TTC549 (cell line): ENCODE results near the gene LCN2.
"Not testable (repeated sequence)": the region's sequence is repeated elsewhere in the genome, so short reads cannot be mapped to it uniquely, and the experiment has no call there.

ENCODE experiments used
- FAIRE-seq: peaks from 2 replicates; lab custom pipeline; 2012; peaks lifted over from hg19 to GRCh38; lab: Jason Lieb, UNC

Gene LCN2

DNA sequence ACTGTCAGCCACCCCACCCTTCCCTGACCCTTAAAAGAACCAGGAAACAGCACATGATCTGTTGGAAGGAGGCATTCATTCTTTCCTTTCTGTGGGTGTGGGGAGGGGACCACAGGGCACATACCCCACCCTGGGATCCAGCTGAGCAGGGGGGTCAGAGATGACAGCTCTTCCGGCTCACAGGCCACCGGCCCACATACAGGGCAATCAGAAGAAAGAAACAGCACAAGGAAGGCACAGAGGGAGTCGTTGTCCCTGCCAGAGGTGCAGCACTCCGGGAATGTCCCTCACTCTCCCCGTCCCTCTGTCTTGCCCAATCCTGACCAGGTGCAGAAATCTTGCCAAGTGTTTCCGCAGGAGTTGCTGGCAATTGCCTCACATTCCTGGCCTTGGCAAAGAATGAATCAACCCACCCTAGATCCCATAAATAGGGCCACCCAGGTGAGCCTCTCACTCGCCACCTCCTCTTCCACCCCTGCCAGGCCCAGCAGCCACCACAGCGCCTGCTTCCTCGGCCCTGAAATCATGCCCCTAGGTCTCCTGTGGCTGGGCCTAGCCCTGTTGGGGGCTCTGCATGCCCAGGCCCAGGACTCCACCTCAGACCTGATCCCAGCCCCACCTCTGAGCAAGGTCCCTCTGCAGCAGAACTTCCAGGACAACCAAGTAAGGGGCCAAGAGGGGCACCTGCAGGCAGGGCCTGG, at the start of gene LCN2:
Gene LCN2, plus strand, starts transcription at position 453 of the 701 bp plus-strand sequence. Its CDS starts 73 bp downstream, at position 526.
- no peak for FAIRE-seq

DNA sequence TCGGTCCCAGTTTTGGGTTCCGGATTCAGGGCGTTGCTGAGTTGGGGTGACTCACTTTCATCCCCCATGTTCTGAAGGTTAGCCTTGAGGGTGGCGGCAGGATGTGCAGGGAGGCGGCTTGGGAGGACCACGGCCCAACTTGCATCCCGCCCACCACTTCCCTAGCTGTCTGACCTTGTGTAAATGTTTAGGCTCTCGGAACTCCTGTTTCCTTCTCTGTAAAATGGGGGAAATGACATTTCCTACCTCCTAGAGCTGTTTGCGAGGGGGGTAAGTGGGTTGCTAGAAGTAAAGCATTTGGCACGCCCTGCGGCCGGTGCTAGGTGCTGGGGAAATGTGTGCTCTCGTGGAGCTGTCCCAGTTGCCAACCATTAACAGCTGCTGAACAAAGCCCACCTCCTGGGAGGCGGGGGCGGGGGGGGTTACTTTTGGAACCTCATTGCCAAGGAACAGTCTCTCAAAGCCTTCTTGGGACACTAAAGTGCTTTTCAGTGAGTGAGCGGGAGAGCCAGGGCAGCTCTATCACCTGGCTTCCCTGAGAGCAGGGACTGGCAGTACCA, 49.2 kb upstream of the LCN2 start:
- no peak for FAIRE-seq

DNA sequence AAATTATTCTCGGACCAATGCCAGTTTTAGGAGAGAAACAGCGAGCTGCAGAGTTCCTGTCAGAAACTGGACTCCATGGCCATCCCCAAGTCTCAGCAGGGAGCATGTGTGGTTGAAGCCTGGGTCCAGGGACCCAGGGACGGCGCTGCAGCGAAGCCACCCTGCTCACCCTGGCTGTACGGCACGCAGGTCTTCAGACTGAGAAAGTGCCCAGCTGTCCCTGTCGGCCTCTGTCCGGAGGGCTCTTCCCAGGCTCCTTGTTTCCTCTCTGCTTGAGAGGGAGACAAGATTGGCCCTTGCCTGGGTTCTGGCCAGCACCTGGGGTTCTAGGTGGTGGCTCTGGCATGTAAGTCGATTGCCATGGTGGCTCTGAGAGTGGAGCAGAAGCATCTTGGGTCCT, 48.7 kb upstream of the LCN2 start:
- no peak for FAIRE-seq

DNA sequence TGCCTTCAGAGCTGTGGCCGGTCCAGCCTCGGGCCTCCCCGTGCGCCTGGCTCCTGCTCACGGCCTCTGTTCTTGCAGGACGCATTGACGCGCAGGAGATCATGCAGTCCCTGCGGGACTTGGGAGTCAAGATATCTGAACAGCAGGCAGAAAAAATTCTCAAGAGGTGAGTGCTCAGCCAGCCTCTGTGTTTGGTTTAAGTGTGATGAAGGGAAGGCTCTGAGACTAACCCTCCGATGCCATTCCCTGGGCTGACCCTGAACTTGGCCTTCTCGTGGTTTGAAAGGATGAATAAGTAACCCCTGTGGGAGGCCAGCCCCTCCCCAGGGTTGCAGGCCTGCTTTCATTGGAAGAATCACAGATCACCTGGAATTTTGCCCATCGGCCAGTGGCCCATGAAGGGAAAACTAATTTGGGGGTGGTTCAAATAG, 48.0 kb upstream of the LCN2 start:
- FAIRE-seq = no peak

DNA sequence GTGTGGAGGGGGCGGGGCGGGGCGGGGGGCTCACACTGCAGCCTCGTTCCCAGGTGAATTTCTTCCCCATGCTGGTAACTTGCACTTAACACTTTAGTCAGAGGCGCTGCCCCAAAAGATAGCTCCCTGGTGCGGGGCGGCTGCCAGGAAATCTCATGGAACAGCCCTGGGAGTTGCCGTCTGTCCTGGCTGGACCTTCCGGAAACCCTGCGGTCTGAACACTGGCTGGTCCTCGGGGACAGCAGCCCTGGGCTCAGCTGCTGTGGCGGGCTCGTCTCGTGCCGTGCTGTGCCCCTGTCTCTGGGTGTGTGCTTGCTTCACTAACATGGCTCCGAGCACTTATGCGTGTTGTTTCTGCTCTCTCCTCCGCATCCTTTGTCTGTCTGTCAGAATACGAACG, 47.6 kb upstream of the LCN2 start:
- no peak for FAIRE-seq

DNA sequence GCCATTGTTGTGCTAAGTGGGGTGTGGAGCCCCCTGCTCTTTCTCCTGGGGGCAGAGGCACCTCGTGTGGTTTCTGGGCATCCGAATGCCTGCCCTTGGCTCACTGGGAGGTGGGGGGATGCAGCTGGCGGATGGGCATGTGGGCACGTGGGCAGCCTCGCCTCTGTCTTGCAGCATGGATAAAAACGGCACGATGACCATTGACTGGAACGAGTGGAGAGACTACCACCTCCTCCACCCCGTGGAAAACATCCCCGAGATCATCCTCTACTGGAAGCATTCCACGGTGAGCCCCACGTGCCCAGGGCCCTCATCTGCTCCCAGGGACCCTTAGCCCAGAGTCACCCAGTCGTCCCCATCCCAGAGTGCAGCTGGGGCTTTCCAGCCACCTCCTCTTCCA, 47.1 kb upstream of the LCN2 start:
- no peak for FAIRE-seq

DNA sequence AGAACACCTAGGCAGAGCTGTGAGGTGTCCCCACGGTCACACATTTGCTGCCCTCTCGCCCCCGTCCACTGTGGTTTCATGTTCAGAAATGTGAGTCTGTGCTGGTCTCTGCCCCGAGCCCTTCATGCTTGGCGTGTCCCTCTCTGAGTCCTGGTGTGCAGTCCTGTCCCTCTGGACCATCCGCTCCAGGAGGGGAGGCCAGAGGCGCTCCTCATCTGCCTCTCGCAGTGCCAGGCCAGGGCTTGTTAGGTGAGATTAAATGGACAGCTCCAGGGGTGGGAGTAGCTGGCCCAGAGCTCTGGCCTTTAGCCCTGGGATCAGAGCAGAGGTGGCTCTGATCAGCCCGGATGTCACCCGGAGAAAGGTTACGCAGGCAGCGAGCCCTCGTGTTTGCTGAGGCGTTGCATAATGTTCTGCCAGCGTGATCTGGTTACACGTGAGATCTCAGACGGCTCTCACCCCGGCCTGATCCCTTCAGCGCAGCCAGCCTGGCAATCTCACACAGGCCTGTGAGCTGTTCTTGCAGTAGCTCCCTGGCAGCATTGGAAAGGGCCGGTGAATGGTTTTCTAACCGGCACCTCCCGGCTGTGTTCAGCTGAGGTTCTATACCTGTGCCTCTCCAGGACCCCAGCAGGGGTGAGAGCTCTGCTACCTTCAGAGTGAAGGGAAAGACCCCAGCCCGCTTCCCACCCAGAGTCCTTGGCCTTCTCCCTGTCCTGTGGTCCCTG, 46.2 kb upstream of the LCN2 start:
- FAIRE-seq = no peak

DNA sequence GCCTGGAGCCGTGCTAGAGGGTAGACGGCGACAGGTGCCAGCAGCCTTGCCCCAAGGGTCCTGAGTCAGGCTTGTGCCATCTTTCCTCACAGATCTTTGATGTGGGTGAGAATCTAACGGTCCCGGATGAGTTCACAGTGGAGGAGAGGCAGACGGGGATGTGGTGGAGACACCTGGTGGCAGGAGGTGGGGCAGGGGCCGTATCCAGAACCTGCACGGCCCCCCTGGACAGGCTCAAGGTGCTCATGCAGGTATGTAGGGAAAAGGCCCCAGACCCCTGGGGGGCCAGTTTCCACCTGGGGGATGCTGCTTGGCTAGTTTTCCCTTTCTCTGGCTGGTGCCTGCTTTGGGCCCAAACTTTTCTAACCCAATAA, 45.7 kb upstream of the LCN2 start:
- FAIRE-seq = no peak

DNA sequence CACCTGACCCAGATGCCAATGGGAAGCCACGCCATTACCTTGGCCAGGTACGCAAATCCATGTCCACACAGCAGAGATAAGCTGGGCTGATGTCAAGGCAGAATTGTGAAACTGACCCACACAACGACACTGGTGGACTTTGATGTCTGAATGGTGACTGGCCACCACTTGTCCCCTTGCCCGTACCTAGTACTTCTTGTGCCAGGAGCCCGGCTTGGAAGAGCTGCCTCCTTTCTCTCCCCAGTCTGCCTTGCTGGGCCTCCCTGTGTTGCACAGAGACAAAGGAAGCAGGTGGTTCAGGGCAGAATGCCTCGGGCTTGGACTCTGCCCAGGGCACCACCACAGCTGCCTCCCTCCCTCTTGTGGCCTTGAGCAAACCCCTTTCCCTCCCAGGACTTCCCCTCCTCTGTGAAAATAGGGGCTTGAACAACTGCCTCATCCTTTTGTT, 45.1 kb upstream of the LCN2 start:
- FAIRE-seq = no peak

DNA sequence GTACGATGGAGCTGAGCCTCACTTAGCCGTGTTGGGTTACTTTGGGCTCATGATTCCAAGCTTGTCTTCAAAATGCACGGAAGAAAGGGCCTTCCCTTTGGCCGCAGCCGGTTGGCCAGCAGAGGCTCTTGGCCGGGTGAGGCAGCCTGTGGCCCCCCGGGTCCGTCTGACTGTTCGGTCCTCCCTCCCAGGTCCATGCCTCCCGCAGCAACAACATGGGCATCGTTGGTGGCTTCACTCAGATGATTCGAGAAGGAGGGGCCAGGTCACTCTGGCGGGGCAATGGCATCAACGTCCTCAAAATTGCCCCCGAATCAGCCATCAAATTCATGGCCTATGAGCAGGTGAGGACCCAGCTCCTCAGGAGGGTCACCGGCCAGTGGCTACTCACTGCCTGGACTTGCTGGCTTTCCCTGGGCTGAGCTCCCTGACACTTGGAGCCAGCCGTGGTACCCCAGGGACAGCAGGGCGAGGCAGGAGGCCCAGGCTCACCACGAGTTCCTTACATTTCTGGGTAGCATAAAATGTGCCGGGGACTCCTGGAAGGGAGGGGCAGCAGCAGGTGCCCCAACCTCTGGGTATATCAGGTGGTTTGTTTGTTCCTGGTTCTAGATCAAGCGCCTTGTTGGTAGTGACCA, 43.6 kb upstream of the LCN2 start:
- no peak for FAIRE-seq

DNA sequence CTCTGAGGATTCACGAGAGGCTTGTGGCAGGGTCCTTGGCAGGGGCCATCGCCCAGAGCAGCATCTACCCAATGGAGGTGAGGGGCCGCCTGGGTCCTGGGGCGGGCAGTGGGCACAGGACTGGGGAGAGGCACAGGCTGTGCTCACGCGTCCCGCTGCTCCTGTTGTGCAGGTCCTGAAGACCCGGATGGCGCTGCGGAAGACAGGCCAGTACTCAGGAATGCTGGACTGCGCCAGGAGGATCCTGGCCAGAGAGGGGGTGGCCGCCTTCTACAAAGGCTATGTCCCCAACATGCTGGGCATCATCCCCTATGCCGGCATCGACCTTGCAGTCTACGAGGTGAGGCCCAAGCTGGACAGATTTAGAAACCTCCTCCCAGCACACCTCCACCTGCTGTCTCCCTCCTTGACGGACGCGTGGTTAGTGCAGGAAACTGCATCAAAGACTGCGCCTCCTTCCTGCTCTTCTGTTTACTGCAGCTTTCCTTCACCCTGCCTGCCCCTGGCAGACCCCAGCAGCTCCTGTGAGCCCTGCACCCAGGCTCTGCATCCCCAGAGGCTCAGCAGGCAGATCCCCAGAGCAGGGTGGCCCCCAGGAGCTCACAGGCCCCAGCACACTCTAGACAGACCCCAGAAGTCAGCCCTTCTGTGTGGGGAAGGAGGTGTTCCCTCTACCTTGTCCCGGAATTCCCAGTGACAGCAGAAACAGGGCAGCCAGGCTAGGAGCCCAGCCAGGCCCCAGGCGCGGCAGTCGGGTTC, 42.9 kb upstream of the LCN2 start:
- FAIRE-seq = no peak

DNA sequence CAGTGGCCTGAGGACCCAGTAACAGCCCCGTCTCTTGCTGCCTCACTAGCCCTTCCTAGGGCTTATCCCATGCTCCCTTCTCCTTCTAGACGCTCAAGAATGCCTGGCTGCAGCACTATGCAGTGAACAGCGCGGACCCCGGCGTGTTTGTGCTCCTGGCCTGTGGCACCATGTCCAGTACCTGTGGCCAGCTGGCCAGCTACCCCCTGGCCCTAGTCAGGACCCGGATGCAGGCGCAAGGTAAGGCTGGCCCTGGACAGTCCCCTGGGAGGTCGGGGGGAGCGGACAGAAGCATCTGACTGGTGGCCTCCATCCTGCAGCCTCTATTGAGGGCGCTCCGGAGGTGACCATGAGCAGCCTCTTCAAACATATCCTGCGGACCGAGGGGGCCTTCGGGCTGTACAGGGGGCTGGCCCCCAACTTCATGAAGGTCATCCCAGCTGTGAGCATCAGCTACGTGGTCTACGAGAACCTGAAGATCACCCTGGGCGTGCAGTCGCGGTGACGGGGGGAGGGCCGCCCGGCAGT, 42.2 kb upstream of the LCN2 start:
- FAIRE-seq = no peak

DNA sequence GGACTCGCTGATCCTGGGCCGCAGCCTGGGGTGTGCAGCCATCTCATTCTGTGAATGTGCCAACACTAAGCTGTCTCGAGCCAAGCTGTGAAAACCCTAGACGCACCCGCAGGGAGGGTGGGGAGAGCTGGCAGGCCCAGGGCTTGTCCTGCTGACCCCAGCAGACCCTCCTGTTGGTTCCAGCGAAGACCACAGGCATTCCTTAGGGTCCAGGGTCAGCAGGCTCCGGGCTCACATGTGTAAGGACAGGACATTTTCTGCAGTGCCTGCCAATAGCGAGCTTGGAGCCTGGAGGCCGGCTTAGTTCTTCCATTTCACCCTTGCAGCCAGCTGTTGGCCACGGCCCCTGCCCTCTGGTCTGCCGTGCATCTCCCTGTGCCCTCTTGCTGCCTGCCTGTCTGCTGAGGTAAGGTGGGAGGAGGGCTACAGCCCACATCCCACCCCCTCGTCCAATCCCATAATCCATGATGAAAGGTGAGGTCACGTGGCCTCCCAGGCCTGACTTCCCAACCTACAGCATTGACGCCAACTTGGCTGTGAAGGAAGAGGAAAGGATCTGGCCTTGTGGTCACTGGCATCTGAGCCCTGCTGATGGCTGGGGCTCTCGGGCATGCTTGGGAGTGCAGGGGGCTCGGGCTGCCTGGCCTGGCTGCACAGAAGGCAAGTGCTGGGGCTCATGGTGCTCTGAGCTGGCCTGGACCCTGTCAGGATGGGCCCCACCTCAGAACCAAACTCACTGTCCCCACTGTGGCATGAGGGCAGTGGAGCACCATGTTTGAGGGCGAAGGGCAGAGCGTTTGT, 41.6 kb upstream of the LCN2 start:
- FAIRE-seq = no peak

DNA sequence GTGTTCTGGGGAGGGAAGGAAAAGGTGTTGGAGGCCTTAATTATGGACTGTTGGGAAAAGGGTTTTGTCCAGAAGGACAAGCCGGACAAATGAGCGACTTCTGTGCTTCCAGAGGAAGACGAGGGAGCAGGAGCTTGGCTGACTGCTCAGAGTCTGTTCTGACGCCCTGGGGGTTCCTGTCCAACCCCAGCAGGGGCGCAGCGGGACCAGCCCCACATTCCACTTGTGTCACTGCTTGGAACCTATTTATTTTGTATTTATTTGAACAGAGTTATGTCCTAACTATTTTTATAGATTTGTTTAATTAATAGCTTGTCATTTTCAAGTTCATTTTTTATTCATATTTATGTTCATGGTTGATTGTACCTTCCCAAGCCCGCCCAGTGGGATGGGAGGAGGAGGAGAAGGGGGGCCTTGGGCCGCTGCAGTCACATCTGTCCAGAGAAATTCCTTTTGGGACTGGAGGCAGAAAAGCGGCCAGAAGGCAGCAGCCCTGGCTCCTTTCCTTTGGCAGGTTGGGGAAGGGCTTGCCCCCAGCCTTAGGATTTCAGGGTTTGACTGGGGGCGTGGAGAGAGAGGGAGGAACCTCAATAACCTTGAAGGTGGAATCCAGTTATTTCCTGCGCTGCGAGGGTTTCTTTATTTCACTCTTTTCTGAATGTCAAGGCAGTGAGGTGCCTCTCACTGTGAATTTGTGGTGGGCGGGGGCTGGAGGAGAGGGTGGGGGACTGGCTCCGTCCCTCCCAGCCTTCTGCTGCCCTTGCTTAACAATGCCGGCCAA, 40.8 kb upstream of the LCN2 start:
- FAIRE-seq = no peak

DNA sequence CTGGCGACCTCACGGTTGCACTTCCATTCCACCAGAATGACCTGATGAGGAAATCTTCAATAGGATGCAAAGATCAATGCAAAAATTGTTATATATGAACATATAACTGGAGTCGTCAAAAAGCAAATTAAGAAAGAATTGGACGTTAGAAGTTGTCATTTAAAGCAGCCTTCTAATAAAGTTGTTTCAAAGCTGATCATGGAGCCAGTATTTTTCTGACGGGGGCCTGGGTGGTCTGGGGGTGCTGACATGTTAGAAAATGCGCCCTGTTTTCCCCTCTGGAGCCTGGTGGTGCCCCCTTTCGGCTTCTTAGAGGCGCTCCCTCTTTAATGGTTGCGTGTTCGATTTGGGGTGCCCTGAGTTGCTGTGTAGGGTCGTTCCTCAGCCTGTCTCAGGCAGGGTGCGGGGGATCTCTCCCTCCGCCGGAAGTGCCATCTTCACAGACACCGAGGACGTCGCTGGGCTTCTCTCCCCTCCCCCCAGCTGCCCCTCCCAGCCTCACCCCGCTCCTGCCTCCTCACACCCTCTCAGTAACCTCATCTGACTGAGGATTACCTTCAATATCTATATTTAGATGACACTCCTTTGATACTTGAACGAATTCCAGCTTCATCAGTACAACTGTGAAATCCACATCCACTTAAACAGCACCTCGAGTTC, 40.1 kb upstream of the LCN2 start:
- FAIRE-seq = no peak

DNA sequence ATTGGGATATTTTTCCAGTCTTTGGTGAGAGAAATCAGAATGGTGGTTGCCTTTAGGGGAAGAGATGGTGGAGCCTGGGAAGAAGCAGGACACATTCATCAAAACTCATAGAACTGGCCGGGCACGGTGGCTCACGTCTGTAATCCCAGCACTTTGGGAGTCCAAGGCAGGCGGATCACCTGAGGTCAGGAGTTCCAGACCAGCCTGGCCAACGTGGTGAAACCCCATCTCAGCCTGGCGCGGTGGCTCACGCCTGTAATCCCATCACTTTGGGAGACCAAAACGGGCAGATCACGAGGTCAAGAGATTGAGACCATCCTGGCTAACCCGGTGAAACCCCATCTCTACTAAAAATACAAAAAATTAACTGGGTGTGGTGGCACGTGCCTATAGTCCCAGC, 37.5 kb upstream of the LCN2 start:
- not testable (repeated sequence) for FAIRE-seq

DNA sequence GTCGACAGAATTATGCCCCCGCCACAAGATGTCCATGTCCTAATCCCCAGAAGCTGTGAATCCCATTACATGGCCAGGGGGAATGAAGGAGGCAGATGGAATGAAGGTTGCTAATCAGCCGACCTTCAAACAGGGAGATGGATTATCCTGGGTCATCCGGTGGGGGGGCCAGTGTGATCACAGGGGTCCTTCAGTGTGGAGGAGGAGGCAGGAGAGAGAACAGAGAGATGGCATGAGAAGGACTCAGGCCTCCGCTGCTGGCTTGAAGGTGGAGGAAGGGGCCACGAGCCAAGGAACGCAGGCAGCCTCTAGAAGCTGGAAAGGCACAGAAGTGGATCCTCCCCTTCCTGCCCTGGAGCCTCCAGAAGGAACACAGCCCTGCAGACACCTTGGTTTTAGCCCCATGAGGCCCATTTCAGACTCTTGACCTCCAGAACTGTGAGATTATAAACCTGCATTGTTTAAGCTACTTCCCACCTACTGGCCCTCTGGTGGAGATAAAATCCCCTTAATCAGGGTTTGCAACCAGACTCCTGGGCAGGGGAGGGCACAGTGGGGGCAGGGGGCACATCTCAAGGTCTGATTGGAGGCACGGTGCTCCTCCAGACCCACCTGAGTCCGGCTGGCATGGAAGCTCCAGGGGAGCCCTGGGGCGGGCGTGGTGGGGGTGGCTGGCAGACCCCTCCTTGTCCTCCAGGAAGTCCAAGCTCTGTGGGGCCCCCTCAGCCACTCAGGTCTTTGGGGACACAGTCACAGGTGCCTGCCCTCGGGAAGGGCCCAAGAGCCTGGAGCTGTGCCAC, 35.5 kb upstream of the LCN2 start:
- no peak for FAIRE-seq

DNA sequence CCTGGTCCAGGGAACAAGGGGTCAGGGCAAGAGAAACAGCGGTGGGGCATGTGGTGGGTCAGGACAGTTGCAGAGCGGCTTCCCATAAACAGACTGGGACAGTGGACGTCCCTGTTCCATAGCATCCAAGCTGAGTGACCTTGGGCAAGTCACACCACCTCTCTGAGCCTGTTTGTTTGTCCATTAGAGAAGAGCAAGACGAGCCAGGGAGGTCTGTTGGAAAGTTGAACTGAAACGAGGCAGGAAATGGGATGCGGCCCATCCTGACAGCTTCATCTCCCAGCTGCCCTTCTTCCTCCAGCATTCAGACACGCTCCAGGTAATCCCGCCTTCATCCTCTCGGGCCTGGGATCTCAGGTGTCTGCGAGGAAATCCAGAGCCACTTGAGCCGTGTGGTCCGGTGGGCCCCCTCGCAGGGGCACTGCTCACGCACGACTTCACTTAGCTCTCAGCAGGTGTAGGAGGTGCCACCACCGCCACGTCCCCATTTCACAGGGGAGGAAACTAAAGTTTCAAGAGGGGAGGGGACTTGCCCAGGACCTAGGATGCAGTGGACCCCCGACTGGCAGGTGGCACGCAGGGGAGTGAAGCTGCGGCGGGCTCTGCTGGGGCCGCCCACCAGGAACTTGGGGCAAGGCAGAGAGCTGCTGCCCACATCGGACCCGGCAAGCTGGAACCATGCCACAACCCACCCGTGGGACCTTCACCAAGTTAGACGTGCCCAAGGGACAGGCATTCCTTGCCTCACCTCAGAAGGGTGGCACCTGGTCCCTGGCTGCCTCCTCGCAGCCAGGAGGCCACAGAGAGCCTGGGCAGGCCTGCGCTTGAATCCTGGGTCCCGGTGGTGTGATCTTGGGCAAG, 34.7 kb upstream of the LCN2 start:
- no peak for FAIRE-seq
